Ishikawa (cell line): ENCODE measurements around the gene DGKZ.

Source experiments
- EGR1 ChIP-seq: IDR thresholded peaks from 2 replicates; pipeline ENCODE4 v1.6.1; 2012
- MAX ChIP-seq: IDR thresholded peaks from 2 replicates; pipeline ENCODE4 v1.6.1; 2012
- USF1 ChIP-seq: IDR thresholded peaks from 2 replicates; pipeline ENCODE4 v1.6.1; 2012
- YY1 ChIP-seq: IDR thresholded peaks from 2 replicates; pipeline ENCODE4 v1.6.1; 2012; ENCODE audit warnings: low read depth

- TF ChIP-seq USF1 (no peak), MAX (no peak), YY1 (no peak), EGR1 (no peak)
These were observed 16.5 kb upstream of the DGKZ start for GRCh38 chr11:46330563-46331281.
